Astrocyte (in vitro differentiated cells and primary cell): Measurements from ENCODE around the gene ROR2. TPM values are rescaled to one million over a fixed set of nuclear protein-coding genes. Genes with fewer than 3 reads are reported as not detected.

Experiments
- DNase-seq: peaks from one replicate; pipeline ENCODE4 v3.0.0-alpha.2; 2010; ENCODE audit warnings: low read depth
- FAIRE-seq: peaks from 2 replicates; lab custom pipeline; 2011; peaks lifted over from hg19 to GRCh38; lab: Jason Lieb, UNC
- H2AFZ ChIP-seq: 2 replicates; pipeline ENCODE4 v1.6.0; 2012; ENCODE audit warnings: low read depth, low read length, inconsistent platforms
- H3K27ac ChIP-seq: 2 replicates; pipeline ENCODE4 v1.5.1; 2011; ENCODE audit warnings: low read depth, low read length, inconsistent platforms
- H3K27me3 ChIP-seq: 2 replicates; pipeline ENCODE4 v1.6.0; 2011; ENCODE audit warnings: low read length, inconsistent platforms; ENCODE audit not compliant: insufficient read depth
- H3K36me3 ChIP-seq: 2 replicates; pipeline ENCODE4 v1.5.1; 2011; ENCODE audit warnings: low read length, inconsistent platforms; ENCODE audit not compliant: insufficient read depth
- H3K4me1 ChIP-seq: 2 replicates; pipeline ENCODE4 v1.5.1; 2011; ENCODE audit warnings: low read length, inconsistent platforms; ENCODE audit not compliant: insufficient read depth
- H3K4me2 ChIP-seq: 2 replicates; pipeline ENCODE4 v1.6.0; 2012; ENCODE audit warnings: low read length, inconsistent platforms
- H3K4me3 ChIP-seq: 2 replicates; pipeline ENCODE4 v1.5.1; 2011; ENCODE audit warnings: low read depth, mild to moderate bottlenecking, low read length, inconsistent platforms; ENCODE audit not compliant: insufficient read depth
- H3K79me2 ChIP-seq: 2 replicates; pipeline ENCODE4 v1.6.0; 2012; ENCODE audit warnings: mild to moderate bottlenecking, low read length, inconsistent platforms; ENCODE audit not compliant: insufficient read depth
- H3K9ac ChIP-seq: 2 replicates; pipeline ENCODE4 v1.6.0; 2012; ENCODE audit warnings: mild to moderate bottlenecking, low read length, inconsistent platforms
- H3K9me3 ChIP-seq: 2 replicates; pipeline ENCODE4 v1.5.1; 2012; ENCODE audit warnings: low read depth, mild to moderate bottlenecking, low read length, inconsistent platforms; ENCODE audit not compliant: insufficient read depth
- H4K20me1 ChIP-seq: 2 replicates; pipeline ENCODE4 v1.6.0; 2012; ENCODE audit warnings: low read length, inconsistent platforms; ENCODE audit not compliant: insufficient read depth
- H3K27ac Mint-ChIP-seq: one replicate; pipeline ENCODE4 v1.8.0; 2021; ENCODE audit warnings: mild to moderate bottlenecking, mixed read lengths; ENCODE audit not compliant: unreplicated experiment
- H3K27me3 Mint-ChIP-seq: one replicate; pipeline ENCODE4 v1.8.0; 2021; ENCODE audit warnings: low read depth, mixed read lengths; ENCODE audit not compliant: unreplicated experiment
- H3K36me3 Mint-ChIP-seq: one replicate; pipeline ENCODE4 v1.8.0; 2021; ENCODE audit warnings: low read depth, mixed read lengths; ENCODE audit not compliant: unreplicated experiment
- H3K4me1 Mint-ChIP-seq: one replicate; pipeline ENCODE4 v1.8.0; 2021; ENCODE audit warnings: low read depth, mixed read lengths; ENCODE audit not compliant: unreplicated experiment
- H3K4me3 Mint-ChIP-seq: one replicate; pipeline ENCODE4 v1.8.0; 2021; ENCODE audit warnings: mild to moderate bottlenecking, moderate library complexity, mixed read lengths; ENCODE audit not compliant: unreplicated experiment
- H3K9me3 Mint-ChIP-seq: one replicate; pipeline ENCODE4 v1.8.0; 2021; ENCODE audit warnings: mild to moderate bottlenecking, mixed read lengths; ENCODE audit not compliant: unreplicated experiment
- EZH2 ChIP-seq: IDR thresholded peaks from 2 replicates; pipeline ENCODE4 v1.6.1; 2012; ENCODE audit warnings: mild to moderate bottlenecking, low read length, inconsistent platforms; ENCODE audit not compliant: insufficient read depth
- total RNA-seq: library from RNA; stranded (reverse); gene quantifications from 2 replicates; pipeline ENCODE4 v1.2.1, GENCODE V29; 2021
- TF ChIP-seq, protein P1 (sequence below): IDR thresholded peaks from 2 replicates; pipeline ENCODE4 v1.5.1; 2011; ENCODE audit warnings: low read depth, mild to moderate bottlenecking, inconsistent platforms, low read length, moderate library complexity; ENCODE audit not compliant: insufficient read depth

Gene ROR2
- total RNA-seq, 1 donor from 2014 or later = 4.9 TPM

DNA sequence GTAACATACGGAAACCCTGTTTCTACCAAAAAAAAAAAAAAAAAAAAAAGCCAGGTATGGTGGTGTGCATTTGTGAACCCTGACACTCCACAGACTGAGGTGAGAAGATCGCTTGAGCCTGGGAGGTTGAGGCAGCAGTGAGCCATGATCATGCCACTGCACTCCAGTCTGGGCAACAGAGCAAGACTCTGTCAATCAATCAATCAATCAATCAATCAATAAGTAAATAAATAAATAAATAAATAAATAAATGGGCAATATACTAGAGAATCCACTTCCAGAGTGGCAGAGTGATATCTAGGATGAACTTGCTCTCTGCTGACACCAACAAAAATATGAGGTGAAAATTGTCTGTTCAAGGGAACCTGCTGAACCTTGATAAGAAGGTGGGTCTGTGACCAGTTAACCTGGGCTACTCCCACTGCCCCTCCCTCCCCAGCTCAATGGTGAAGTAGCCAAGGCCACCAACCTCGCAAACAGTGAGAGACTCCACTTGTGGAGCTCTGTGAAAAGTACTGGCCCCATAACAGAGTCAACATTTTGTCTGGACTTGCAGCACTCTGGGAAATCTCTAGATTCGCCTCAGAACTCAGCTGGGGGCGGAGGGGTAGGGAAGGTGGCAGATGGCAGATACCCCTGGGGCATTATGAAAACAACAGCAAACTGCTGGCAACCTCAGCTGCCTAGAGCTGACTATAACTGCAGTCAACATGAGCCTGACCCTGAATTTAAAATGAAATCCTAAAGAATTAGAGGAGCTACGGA is 163.7 kb downstream of the ROR2 start:
- Histone ChIP-seq H3K79me2 (no peaks in the 10 kb centered on the region), H3K4me1 (no peaks in the 10 kb centered on the region), H3K27ac (no peak overlapping the region), H3K9me3 (no peaks in the 10 kb centered on the region), H4K20me1 (no peaks in the 10 kb centered on the region), H3K27me3 (peaks cover 19% of the 10 kb centered on the region), H2AFZ (no peak overlapping the region), H3K4me2 (no peak overlapping the region), H3K36me3 (no peaks in the 10 kb centered on the region), H3K9ac (no peak overlapping the region), H3K4me3 (no peak overlapping the region)
- peaks cover 6% of the 10 kb centered on the region for H3K4me1 Mint-ChIP-seq
- peaks cover 9% of the 10 kb centered on the region for H3K9me3 Mint-ChIP-seq
- TF ChIP-seq, protein P1, sequence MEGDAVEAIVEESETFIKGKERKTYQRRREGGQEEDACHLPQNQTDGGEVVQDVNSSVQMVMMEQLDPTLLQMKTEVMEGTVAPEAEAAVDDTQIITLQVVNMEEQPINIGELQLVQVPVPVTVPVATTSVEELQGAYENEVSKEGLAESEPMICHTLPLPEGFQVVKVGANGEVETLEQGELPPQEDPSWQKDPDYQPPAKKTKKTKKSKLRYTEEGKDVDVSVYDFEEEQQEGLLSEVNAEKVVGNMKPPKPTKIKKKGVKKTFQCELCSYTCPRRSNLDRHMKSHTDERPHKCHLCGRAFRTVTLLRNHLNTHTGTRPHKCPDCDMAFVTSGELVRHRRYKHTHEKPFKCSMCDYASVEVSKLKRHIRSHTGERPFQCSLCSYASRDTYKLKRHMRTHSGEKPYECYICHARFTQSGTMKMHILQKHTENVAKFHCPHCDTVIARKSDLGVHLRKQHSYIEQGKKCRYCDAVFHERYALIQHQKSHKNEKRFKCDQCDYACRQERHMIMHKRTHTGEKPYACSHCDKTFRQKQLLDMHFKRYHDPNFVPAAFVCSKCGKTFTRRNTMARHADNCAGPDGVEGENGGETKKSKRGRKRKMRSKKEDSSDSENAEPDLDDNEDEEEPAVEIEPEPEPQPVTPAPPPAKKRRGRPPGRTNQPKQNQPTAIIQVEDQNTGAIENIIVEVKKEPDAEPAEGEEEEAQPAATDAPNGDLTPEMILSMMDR = no peak
- TF ChIP-seq EZH2 = no peak
- H3K36me3 Mint-ChIP-seq = no peaks in the 10 kb centered on the region
- no peak for DNase-seq
- H3K4me3 Mint-ChIP-seq = no peak overlapping the region
- no peak for FAIRE-seq
- H3K27ac Mint-ChIP-seq = no peak overlapping the region
- H3K27me3 Mint-ChIP-seq = no peaks in the 10 kb centered on the region

DNA sequence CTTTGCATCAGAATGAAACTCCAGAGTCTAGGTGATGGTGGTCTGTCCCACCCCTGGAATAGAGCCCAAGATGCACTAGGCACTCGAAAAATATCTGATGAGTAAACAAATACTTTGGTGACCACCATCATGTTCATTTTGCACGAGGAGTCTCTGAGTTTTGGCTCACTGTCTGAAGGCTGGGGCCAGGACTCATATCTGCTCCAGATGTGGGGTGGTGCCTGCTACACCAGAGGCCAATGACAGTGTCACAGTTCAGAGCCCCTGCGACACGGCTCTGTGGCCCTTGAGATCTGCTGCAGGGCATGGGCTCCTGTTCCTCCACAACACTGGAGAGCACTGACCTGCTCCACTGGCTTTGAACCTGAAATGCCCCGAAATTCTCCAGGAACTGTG is 164.6 kb downstream of the ROR2 start:
- no peaks in the 10 kb centered on the region for H3K36me3 Mint-ChIP-seq
- no peaks in the 10 kb centered on the region for H3K4me1 ChIP-seq
- FAIRE-seq = no peak
- H3K27me3 ChIP-seq = peaks cover 26% of the 10 kb centered on the region
- no peaks in the 10 kb centered on the region for H3K79me2 ChIP-seq
- H3K9me3 Mint-ChIP-seq = peaks cover 9% of the 10 kb centered on the region
- no peak overlapping the region for H3K4me3 ChIP-seq
- no peaks in the 10 kb centered on the region for H3K36me3 ChIP-seq
- no peak for DNase-seq
- no peaks in the 10 kb centered on the region for H4K20me1 ChIP-seq
- H3K27ac ChIP-seq = no peak overlapping the region
- H3K27ac Mint-ChIP-seq = no peak overlapping the region
- no peaks in the 10 kb centered on the region for H3K27me3 Mint-ChIP-seq
- no peak overlapping the region for H3K9ac ChIP-seq
- TF ChIP-seq, protein P1 = no peak
- no peak for TF ChIP-seq EZH2
- H3K4me3 Mint-ChIP-seq = no peak overlapping the region
- H3K4me1 Mint-ChIP-seq = peaks cover 3% of the 10 kb centered on the region
- no peak overlapping the region for H3K4me2 ChIP-seq
- no peaks in the 10 kb centered on the region for H3K9me3 ChIP-seq
- H2AFZ ChIP-seq = no peak overlapping the region
